NCI-H2196 treated with DMSO at 0.1 percent for 48 hours (cell line): ENCODE results near the gene SP8.
A peak's percentile ranks its signal among the peaks of the same experiment; 100 is the strongest.
"Not testable (repeated sequence)": the region's sequence is repeated elsewhere in the genome, so short reads cannot be mapped to it uniquely, and the experiment has no call there.

ENCODE experiments used
- DNase-seq: peaks from one replicate; lab custom pipeline; 2025; ENCODE audit not compliant: unreplicated experiment; lab: John Stamatoyannopoulos, UW

SP8 gene

DNA sequence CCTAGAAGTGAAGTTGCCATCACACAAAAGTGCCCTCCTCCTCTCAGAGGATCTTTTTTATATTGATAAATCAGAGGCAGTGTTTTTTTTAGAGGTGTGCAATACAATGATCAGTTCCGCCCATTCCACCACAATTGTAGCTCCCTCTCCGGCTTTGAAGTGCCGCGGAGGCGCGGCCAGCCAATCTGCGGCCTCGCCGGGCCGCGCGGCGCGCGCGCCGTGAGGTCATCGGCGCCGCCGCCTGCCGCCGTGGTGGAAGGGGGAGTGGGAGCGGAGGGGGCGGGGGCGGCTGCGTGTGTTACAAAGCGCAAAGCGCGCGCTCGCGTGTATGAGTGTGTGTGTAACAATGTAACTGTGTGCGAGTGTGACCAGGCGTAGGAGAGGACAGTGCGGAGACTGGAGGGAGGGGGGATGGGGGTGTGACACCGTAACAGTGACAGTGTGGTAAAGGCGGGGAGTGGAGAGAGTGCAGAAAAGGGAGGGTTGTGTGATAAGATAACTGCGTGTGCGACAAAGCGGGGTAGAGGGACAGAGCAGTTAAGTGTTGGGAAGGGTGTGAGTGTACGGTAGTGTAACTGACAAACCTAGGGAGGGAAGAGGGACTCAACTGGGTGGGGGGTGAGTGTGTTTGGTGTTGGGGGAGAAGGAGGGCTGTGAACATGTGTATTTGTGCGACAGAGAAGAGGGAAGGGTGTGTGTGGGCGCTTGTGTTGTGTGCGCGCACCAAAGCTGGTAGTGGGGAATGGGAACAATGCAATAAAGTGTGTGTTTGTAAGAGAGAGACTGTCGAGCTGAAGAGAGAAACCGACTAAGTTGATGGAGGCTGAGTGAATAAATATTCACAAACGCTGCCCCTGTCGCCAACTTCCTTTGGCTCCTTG is at the start of gene SP8:
SP8 (minus strand) TSS at position 108 of the 881 bp plus-strand sequence; CDS start at position 20, 88 bp downstream.
- DNase-seq = peak; percentile 51

DNA sequence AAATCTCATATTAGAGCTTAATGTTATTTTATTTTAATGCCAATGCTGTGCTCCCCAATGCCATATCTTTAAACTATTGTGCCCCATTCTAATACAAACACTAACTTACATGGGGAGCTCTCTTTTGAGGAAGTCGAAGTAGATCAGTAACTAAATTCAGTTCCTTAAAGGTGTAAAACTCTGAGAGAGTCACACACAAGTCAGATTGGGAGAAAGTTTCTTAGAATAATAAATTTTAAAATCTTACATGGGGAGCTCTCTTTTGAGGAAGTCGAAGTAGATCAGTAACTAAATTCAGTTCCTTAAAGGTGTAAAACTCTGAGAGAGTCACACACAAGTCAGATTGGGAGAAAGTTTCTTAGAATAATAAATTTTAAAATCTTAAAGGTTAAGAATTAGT is 49.7 kb upstream of the SP8 start:
- not testable (repeated sequence) for DNase-seq

DNA sequence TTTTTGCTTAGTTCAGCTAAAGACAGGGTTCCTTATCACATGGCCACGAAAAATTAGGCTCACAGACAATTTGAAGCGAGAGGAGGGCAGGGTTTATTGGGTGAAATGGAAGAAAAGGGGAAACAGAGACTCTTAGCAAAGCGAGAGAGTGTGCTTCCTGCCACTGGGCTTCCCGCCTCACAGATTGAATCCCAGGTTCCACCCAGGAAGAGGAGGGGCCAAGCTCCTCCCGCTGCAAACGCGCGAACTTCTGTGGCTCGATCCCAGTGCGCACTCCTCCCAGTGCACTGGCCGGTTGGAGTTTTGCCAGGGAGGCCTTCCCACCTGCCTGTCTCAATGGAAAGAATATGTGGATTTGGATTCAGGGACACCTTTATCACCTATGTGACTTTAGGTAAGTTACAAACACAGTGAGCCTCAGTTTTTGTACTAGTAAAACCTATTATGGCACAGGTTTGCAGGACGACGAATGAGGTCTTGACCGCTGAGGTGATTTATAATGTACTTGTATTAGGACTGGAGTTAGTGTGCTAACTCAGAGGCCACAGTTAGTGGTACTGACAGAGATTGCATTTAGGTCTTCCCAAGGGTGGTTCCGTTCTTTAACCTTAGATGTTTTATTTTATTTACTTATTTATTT is 48.5 kb upstream of the SP8 start:
- no peak for DNase-seq

DNA sequence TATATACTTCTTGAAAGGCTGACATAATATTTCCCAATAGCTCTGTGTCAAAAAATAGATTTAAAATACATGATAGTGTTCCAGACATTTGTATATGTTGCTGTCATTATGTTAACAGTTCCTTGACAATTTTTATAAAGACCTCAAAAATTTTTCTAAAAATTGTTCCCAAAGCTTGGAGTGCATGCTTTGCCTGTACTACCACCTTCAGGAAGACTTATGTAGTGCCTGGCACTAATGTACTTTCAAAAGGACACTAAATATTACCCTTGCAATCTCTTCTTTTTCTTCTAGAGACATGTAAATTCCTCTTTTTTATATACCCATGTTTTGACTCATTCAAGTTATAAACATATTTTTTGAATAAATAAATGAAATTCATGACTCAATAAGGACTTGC is 48.0 kb upstream of the SP8 start:
- DNase-seq = no peak

DNA sequence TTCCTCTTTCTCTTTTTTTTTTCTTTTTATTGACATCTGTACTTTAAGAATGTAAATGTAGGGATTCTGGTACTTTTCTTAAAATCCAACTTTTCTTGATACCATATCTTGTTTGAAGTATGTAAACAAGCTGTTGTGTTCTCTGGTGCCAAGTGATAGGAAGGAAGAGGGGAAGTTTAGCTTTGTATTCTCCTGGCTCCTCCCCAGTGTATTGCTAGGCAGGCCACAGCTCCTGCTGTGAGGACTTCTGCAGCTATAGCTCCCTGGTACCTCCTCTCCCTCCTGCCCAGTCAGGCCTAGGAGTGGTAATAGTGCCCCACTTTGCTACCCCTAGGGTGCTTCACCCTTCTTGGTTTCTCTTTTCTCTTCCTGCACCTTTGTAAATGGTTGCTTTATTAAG is 45.3 kb upstream of the SP8 start:
- DNase-seq = no peak

DNA sequence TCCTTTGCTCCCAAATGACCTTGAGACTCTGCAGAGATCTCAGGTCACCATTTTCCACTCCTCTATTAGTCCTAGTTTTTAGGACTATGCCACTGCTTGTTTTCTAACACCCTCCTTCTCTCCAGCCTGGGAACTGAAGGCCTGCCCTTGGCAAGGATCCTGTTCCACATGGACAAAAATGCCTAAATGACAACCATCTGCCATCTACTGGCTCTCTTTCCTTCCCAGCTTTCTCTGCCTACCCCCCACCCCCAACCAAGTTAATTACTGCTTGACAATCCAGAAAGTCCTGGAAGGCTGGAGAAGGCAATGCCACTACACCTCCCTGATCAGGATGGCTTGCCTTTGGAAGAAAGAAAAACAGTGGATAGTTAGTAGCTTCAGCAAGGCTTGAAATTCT is 44.8 kb upstream of the SP8 start:
- DNase-seq = no peak

DNA sequence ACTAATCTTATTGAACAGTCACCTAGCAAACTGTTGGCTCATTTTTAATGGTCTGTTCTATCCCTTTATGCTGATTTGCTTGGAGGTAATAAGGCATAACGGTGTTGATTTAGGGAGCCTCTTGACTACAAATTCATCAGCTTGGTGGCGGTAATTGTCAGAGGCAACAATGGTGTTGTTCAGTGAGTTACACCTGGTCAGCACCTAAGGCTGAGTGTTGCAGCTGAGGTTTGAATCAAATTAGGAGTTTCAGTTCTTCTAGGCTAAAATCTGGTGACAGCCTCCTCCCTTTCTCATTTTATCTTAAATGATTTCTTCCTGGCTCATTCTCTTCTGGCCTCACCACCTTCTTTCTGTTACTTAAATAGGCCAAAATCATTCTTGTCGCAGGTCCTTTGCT is 42.3 kb upstream of the SP8 start:
- DNase-seq = no peak

DNA sequence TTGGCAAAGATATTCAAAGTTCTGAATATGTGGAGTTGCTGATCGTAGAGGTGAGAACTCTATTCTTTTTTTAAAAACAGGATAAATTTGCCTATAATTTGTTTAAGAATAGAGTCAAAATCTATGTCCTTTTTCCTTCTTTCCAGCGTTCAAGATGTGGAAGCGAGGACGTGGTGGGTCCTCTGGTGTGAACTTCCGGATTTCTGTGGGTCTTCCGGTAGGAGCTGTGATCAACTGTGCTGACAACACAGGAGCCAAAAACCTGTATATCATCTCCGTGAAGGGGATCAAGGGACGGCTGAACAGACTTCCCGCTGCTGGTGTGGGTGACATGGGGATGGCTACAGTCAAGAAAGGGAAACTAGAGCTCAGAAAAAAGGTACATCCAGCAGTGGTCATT is 40.5 kb upstream of the SP8 start:
- no peak for DNase-seq

DNA sequence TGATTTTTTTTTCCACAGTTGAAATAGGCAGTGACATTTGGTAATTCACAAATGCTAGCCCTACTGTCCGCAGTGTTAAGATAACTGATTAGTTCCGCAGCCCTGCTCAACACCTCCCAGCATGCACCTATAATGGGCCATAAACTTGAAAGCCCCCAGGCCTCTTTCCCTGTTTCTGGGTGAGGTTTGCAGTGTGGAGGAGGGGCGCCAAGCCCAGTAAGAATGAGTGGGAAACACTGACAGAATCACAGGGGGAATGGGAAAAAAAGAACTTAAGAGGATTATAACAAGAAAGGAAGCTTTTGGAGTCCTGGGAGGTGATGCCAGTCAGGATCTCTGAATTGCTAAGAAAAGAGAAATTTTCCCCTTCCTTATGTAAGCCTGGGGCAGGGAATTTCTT is 39.6 kb upstream of the SP8 start:
- DNase-seq = no peak

DNA sequence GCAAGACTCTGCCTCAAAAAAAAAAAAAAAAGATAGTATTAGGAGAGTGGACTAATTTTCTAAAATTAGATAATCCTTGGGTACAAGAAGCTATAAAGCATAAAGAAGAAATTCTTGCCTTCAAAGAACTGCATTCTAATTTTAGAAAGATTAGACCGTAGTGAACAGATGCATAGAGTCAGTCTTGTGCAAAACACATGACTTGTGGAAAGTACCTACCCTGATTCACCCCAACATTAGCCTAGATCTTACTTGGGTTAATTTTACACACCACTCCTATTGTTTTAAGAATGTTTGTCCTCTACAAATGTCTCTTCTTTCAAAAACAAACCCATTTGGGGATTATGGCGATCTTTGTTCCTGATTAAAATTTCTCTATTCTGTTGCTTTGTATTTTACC is 38.9 kb upstream of the SP8 start:
- no peak for DNase-seq

DNA sequence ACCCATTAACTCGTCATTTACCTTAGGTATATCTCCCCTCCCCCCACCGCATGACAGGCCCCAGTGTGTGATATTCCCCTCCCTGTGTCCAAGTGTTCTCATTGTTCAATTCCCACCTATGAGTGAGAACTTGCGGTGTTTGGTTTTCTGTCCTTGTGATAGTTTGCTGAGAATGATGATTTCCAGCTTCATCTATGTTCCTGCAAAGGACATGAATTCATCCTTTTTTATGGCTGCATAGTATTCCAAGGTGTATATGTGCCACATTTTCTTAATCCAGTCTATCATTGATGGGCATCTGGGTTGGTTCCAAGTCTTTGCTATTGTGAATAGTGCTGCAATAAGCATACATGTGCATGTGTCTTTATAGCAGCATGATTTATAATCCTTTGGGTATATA is 34.7 kb upstream of the SP8 start:
- DNase-seq = not testable (repeated sequence)

DNA sequence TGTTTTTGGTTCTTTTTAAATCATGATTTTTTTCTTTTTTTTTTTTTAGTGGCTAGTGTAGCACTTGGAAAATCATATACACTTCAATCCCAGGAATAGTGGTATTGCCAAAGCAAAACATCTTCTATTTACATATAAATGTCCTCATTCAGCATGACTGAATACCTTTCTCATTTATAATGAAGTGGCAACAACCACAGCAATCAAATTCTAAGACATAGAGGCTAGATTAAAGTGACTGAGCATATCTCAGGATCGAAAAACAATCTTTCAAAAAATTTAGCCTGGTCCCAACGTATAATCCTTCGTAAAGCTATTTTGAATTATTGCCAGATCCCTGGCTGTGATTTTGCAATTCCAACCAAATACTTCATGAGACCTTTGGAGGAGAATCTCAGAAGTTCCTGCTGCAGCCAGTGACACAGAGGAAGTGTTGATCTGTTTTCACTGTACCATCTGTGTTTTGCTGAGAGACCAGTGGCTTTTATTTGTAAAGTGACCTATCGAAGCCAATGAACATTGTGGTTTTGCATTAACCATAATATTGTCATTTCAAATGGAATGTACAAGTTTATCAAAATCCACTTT is 29.8 kb upstream of the SP8 start:
- no peak for DNase-seq

DNA sequence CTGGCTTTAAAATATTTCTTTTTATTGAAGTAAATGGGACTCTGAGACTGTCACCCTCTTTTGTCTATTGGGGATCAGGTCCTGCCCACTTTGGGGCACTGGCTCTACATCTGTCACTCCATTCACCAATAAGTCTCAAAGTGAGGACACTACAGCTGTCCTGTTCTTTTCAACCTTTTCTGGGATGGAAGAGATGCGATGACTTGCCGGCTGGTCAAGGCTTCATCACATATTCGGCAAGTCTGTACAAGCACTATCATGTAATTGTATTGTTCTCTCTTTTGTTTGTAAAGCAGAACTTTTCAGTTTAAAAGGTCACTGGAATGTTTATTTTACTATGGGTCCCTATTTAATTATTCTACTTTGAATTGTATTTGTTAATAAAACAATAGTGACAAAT is 17.7 kb upstream of the SP8 start:
- DNase-seq = no peak

DNA sequence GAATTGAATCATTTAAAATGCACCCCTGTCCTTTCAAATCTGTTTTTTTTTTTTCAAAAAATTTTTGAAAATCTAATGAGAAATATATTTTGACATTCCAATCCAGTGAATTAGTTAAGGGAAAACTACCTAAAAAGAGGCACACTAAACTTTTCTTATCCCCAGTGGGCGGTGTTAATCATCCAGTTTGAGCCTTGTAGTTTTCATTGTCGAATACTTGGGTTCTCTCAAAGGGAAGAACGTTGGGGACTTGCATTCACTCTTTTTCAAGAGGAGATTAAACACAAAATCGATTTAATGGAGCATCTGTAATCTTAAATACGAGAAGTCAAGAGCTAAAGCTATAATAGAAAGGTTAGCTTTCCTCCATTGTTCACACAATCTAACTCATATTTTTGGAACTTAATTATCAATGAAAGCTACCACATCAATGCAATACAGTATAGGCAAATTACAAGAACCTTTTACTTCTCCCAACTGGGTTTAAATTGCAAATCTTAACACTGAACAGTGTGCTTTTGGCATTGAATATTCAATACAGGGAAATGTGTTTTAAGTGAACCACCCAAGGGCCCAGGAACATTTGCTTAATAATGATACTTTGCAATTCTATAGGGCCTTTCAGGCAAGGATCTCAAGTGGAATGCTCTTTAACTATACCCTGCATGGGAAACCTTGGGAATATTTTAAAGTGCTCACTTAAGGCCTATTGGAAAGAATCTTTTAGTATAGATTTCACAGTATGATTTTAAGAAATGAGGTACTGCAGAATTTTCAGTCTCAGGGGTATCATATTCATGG is 13.1 kb upstream of the SP8 start:
- no peak for DNase-seq

DNA sequence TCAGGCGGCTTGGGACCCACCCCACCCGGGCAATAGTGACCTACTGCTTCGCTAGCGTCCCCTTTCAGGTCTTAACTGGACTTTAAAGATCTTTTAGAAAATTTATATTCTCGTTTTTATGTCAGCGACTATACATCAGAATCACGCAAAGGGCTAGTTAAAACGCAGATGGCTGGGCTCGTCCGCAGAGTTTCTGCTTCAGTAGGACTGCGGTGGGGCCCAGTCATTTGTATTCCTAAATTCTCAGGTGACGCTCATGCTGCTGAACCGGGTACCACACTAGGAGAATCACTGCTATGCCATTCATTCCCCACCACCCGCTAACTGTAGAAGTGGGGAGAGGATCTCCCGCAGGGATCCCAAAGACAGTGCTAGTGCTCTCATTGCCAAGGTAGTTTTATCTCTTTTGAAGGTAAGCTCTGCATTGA is 12.0 kb upstream of the SP8 start:
- DNase-seq = no peak

DNA sequence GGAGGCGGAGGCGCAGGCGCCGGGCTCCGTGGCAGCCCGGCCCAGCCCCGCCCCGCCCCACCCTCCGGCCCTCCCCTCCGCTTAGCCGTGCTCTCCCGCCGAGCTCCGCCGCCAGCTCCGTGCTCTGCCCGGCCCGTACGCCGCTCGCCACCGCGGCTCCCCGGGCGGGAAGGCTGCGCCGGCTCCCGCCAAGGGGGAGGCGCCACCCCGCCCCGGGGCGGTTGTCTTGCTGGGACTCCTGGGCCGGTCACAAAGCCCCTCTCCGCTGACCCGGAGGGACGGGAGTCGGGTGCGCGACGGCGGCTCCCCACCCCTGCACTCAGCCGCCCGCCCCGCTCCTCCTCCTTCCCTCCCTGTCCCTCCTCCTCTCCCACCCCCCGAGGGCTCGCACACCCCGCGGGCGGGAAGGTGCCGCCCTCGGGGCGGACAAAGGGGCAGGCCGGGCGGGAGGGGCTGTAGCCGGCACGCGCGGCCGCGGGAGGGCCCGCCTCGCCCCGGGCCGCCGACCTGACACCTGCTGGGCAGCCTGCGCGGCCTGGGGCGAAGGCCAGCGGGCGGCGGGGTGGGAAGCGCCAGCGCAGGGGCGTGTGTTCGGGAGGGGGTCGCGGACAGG is 11.5 kb upstream of the SP8 start:
- peak; percentile 78 for DNase-seq

DNA sequence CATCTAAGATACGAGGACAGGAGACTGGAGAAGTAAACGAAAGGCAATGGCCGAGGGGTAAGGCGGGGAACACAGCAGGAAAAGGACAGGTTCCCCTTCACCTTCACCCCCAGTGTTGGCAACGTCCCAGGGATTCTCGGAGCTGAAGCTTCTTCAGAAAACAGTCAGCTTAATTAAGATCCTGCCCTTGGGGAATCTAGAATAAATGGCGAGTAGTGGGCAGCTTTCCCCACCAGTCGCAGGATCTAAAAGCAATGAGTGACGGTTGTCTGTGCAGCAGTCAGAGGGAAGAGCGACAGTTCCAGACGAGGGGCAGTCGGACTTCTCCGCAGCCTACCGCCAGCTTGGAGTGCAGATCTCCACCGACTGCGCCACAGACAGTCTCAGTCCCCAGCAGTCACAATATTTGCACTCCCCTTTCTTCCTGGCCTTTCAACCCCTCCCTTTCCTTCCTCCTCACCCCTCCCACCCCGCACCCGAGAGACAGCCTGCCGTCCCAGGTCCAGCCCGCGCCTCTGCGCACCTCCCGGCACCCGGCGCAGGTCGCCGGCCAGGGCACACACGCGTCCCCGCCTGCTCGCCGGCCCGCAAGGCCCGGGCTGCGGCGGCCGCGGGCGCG is 10.9 kb upstream of the SP8 start:
- DNase-seq = peak; percentile 42

DNA sequence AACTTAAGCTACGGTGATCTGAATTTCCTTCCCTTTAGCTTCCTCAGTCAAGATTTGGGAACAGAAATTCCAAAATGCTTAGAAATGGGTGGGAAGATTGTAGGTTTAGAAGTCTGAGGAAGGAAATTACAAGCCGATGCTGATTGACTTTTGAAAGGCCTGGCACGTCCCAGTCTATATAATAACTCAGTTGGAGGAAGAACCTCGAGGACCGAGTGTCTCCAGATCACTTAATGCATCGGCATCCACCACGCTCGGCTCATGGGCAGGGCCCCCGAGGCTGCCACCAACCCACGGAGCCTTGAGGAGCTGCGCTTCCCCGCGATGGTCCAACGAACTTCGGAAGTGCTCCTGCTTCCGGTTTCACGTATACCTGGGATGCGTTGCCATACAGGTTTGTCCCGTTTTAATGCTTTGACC is 10.4 kb upstream of the SP8 start:
- no peak for DNase-seq

DNA sequence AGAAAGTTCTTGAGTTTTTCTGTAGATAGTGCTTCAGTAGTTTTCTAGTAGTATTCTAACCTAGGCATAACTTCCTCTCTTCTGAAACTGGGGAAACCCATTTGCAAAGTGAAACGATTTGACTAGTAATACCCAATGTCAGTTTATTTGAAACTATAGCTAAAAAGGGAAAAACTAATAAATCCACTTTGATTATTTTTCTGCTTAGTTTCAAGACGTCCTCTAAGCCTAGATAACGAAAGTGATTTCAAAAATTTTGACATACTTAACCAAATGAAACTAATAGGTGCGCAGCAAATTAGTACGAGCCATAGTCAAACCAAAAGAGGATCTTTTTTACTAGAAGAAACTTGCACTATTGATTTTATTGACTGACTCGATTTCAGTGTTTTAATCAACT is 9.8 kb upstream of the SP8 start:
- DNase-seq = no peak

DNA sequence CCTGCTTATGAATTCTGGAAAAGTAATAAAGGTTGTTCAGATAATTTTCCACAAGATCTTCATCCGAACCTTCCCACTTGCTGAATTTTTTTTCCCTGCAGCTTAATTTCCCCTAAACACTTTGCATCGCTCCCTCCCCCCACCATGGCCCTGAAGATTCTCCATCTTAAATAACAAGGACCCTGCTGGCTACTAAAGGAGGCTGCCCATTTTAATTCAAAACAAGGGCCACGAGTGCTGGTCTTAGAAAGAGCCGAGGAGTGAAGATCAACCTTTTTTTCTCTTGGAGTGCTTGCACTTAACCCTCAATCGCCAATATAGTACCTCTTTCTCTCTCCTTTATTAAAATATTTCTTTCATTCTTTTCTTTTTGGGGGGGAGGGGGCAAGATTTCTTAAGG is 9.2 kb upstream of the SP8 start:
- no peak for DNase-seq

DNA sequence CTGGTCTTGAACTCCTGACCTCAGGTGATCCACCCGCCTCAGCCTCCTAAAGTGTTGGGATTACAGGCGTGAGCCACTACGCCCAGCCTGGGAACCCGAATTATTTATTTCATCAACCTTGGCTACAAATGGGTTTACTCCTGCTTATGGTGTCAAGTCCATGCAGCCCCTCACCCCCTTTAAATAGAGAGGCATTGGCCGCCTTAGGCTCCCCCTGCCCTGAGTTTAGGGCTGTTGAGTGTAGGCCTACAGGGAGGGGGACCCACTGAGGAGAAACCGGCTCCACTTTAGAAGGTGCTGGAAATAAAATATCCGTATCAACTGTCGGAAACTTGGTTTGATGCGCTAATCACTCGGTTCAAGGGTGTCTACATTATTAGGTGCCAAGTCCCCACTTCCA is 8.7 kb upstream of the SP8 start:
- no peak for DNase-seq
